Subcutaneous adipose tissue (tissue), 4 donors: ENCODE measurements around the gene TBC1D20. TPM values are rescaled to one million over a fixed set of nuclear protein-coding genes. Genes with fewer than 3 reads are reported as not detected.

Experiments
- total RNA-seq, 4 donors: library from RNA; depleted of rRNA; stranded (reverse); fragments of >200 nt; gene quantifications; one replicate each; pipeline ENCODE4 v1.1.0, GENCODE V29; 2016
- TF ChIP-seq, protein P1 (sequence below): fragments of 450-650 bp; IDR thresholded peaks from one replicate; pipeline ENCODE4 v1.5.1; 2016; ENCODE audit warnings: low read depth, mild to moderate bottlenecking, control low read depth, antibody characterized with exemption, moderate library complexity

TBC1D20 gene
- total RNA-seq, 4 donors from 2014 or later, result 36.9 to 54.5 (median 44.6) TPM

DNA sequence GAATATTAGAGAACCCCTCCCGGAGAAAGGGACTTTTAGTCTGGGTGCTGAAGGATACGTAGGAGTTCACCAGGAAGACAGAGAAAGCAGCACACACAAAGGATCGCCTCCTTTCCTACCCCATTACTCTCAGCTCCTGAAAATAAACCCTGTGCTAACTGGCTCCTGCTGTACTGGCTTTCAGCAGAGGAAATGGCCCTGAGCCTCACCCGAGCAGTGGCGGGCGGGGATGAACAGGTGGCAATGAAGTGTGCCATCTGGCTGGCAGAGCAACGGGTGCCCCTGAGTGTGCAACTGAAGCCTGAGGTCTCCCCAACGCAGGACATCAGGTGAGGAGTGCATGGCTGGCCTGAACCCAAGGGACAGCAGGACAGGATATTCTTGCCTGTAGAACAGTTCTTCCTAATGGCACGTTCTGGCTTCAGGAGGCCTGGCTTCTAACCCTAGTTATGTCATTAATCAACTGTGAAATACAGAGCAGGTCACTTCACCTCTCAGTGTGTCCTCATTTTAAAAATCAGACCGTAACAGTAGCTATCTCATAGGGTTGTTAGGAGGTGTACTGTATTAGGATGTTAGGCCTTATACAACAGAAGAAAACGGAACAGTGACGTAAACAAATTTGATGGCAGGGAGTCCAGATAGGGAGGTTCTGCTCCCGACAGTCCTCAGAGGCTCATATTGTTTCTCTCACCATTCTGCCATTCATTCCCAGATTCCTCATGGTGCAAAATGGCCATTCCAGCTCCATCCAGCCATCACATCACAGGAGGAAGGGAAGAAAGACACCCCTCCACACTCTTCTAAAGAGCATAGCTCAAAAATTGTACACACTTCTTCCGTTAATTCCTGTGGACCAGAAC lies 52.4 kb downstream of the TBC1D20 start:
- TF ChIP-seq, protein P1, sequence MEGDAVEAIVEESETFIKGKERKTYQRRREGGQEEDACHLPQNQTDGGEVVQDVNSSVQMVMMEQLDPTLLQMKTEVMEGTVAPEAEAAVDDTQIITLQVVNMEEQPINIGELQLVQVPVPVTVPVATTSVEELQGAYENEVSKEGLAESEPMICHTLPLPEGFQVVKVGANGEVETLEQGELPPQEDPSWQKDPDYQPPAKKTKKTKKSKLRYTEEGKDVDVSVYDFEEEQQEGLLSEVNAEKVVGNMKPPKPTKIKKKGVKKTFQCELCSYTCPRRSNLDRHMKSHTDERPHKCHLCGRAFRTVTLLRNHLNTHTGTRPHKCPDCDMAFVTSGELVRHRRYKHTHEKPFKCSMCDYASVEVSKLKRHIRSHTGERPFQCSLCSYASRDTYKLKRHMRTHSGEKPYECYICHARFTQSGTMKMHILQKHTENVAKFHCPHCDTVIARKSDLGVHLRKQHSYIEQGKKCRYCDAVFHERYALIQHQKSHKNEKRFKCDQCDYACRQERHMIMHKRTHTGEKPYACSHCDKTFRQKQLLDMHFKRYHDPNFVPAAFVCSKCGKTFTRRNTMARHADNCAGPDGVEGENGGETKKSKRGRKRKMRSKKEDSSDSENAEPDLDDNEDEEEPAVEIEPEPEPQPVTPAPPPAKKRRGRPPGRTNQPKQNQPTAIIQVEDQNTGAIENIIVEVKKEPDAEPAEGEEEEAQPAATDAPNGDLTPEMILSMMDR, result no peak

DNA sequence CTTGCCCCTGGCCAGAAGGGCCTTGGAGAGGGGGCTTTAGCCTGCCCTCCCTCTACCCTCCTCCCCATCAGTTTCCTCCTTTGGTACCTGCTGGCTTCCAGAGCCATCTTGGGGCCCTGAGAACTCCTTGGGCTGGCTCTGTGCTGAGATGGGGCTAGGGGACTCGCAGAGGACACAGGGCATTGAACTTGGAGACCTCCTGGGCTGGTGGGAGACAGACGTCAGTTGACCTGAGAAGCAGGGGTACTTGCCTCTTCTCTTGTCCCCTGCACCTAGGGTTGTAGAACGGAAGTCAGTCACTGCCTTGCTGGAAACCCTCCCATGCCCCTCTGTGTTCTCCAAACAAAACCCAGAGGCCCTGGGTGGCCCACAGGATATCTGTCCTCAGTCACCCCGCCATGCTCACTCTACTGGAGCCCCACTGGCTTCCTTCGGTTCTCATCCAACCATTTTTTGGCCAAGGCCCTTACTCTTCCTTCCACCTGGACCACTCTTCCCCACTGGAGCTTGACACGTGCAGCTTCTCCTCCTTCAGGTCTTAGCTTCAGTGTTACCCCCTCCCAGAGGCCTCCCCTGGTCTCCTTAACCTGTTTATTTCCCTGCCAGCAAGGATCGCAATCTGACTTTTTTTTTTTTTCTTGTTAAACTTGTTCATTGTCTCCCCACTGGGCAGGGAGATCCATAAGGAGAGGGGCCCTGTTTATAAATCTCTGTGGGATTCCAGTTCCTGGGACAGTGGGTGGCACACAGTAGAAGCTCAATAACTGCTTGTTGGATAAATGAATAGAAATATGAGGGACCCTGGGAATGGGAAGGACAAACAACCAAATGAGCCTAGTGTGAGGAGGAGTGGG lies 53.3 kb downstream of the TBC1D20 start:
- TF ChIP-seq, protein P1, result no peak

DNA sequence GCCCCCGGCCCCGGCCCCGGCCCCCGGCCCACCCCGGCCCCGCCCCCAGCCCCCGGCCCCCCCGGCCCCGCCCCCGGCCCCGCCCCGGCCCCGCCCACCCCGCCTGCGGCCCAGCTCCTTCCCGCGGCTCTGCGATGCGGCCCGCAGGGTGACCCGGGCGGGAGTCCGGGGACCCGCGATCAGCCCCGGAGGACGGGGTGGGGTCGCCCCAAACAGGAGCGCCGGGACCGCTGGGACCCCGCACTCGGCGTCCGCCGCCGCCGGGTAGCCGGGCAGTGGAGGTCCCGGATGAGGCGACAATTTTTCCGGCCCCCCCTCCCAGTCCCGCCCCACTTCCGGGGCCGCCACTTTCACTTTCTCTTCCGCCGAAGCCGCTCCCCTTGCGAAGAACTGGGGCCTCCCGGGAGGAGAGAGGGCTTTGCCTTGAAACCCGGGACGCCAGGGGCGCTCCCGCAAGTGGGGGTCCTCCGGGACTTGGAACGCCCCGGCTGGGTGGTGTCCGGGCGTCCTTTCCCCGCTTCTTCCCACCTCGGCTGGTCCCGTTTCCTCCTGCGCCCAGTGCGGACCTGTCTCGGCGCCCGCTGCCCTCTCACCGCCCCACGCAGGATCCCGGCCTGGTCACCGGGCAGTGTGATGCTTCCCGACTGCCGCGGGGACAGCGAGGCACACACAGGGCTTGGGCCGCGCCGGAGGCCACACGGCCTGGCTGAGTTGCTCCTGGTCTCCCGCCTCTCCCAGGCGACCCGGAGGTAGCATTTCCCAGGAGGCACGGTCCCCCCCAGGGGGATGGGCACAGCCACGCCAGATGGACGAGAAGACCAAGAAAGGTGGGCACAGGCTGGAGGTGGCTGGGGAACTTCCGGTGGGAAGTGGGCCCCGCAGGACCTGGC lies 54.1 kb downstream of the TBC1D20 start, which contains the start of gene RBCK1:
RBCK1 (plus strand) TSS at position 347 of the 890 bp plus-strand sequence; CDS start at position 806, 459 bp downstream.
- TF ChIP-seq, protein P1, result no peak

- TF ChIP-seq, protein P1, result no peak
Measured at GRCh38 chr20:407133-407952, 55.0 kb downstream of the TBC1D20 start.

GRCh38 chr20:406200-407132 lies 55.9 kb downstream of the TBC1D20 start:
- TF ChIP-seq, protein P1, result no peak

DNA sequence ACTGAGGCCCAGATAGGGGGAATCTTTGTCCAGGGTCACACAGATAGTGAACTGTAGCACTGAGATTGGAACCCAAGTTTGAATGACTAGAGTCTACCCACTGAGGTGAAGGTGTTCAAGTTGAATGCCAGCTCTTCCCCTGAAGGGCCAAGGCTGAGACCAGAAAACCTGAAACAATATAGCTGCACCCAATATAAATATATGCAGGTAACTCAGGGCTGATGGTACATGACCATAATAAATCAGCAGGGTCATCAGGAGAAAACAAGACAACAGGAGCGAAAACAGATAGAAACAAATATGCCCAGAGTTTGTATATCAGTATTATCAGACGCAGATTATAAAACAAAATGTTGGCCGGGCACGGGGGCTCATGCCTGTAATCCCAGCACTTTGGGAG lies 58.2 kb downstream of the TBC1D20 start:
- TF ChIP-seq, protein P1, result no peak
